ENCODE data around the gene MANSC1. TPM values are rescaled to one million over a fixed set of nuclear protein-coding genes. Genes with fewer than 3 reads are reported as not detected.

The MANSC1 gene
- total RNA-seq, 1 experiment from 2014 or later, result 9.1 TPM

- no peak overlapping the region for H2AK5ac ChIP-seq (ENCODE audit: insufficient read length, low read length)
- no CpG with 5 or more reads among the region's 5 CpGs for WGBS (ENCODE audit: extremely low coverage, insufficient read length, low lambda C conversion rate)
- no peak overlapping the region for H4K5ac ChIP-seq (ENCODE audit: insufficient read length, low read depth, low read length)
- no peaks in the 10 kb centered on the region for H3K36me3 Mint-ChIP-seq (ENCODE audit: insufficient read depth in 1 of 3, low read depth in 3 of 3)
- no peaks in the 10 kb centered on the region for H3K79me1 ChIP-seq (ENCODE audit: insufficient read depth, low read depth, low read length, poor library complexity, severe bottlenecking)
- H3K4me1 ChIP-seq (ENCODE audit: insufficient read depth, low read length), result peaks cover 4% of the 10 kb centered on the region; the same call in 1 of the 2 replicates
- H2BK15ac ChIP-seq (ENCODE audit: low read depth, low read length), result no peak overlapping the region
- no peaks in the 10 kb centered on the region for H4K20me1 ChIP-seq (ENCODE audit: control insufficient read depth, insufficient read depth, insufficient read length)
- no peaks in the 10 kb centered on the region for H3K9me3 ChIP-seq (ENCODE audit: control insufficient read depth, low read depth, low read length)
- no peaks in the 10 kb centered on the region for H3K79me2 ChIP-seq (ENCODE audit: insufficient read depth, low read length)
- H3K27ac Mint-ChIP-seq, result no peak overlapping the region
- no peak overlapping the region for H2BK20ac ChIP-seq (ENCODE audit: low read depth, low read length, poor library complexity, severe bottlenecking)
- H3K4ac ChIP-seq (ENCODE audit: low read depth, low read length), result no peak overlapping the region
- no peak overlapping the region for H2AFZ ChIP-seq (ENCODE audit: low read length)
- H2BK120ac ChIP-seq (ENCODE audit: low read depth, low read length, poor library complexity, severe bottlenecking), result no peak overlapping the region
- H3K14ac ChIP-seq (ENCODE audit: insufficient read depth, low read length), result no peak overlapping the region
- H4K8ac ChIP-seq (replicated peaks; ENCODE audit: insufficient read length, low read depth, low read length), result no peak overlapping the region
- no peaks in the 10 kb centered on the region; a peak in 1 of 5 replicates for H3K9me3 Mint-ChIP-seq
- no peak overlapping the region for H3K4me3 Mint-ChIP-seq
- H3K18ac ChIP-seq (ENCODE audit: insufficient read length, low read depth, low read length), result no peak overlapping the region
- TF ChIP-seq CTCF (conservative IDR thresholded peaks at IDR 0.05), result no peak
- no peaks in the 10 kb centered on the region for H3K23me2 ChIP-seq (ENCODE audit: insufficient read length, low read depth, low read length, poor library complexity, severe bottlenecking)
- DNase-seq, result no peak
- H3K9ac ChIP-seq (ENCODE audit: extremely low read depth, insufficient read length, low read length), result no peak overlapping the region
- H3K27ac ChIP-seq (ENCODE audit: insufficient read length, low read depth, low read length), result no peak overlapping the region
- H2BK5ac ChIP-seq (ENCODE audit: insufficient read length, low read length), result no peak overlapping the region
- no peak overlapping the region for H3T11ph ChIP-seq (ENCODE audit: low read length)
- H3K23ac ChIP-seq (ENCODE audit: insufficient read length, low read depth, low read length), result no peak overlapping the region
- H3K4me1 Mint-ChIP-seq, result peaks cover 36 to 40% of the 10 kb centered on the region in 2 experiments
- H4K91ac ChIP-seq (ENCODE audit: insufficient read length, low read depth, low read length), result no peak overlapping the region
- H3K4me2 ChIP-seq (ENCODE audit: insufficient read depth, insufficient read length, low read length), result no peak overlapping the region
- no peak overlapping the region for H3K56ac ChIP-seq (ENCODE audit: insufficient read length, low read depth, low read length)
- H2BK12ac ChIP-seq (ENCODE audit: insufficient read length, low read depth, low read length), result no peak overlapping the region
- H3K27me3 ChIP-seq (ENCODE audit: insufficient read depth, low read length), result no peaks in the 10 kb centered on the region
- no peaks in the 10 kb centered on the region; the same call in 1 of the 2 replicates for H3K27me3 Mint-ChIP-seq (ENCODE audit: low read depth)
Measured at GRCh38 chr12:12286441-12286840, 63.6 kb downstream of the MANSC1 start.
